Fibroblast of skin of right biceps (primary cell): ENCODE results near the gene PMM1.
A peak's percentile ranks its signal among the peaks of the same experiment; 100 is the strongest.
"Not testable (repeated sequence)": the region's sequence is repeated elsewhere in the genome, so short reads cannot be mapped to it uniquely, and the experiment has no call there.

Experiments
- DNase-seq: peaks from one replicate; pipeline ENCODE4 v3.0.0-alpha.2; 2013

Gene PMM1

GRCh38 chr22:41562461-41562860, 27.2 kb downstream of the PMM1 start:
- DNase-seq, result no peak

- no peak for DNase-seq
These were observed 27.9 kb downstream of the PMM1 start for GRCh38 chr22:41561788-41562187.

- no peak for DNase-seq
These were observed 28.3 kb downstream of the PMM1 start for GRCh38 chr22:41561335-41561734.

GRCh38 chr22:41560095-41560471, 29.6 kb downstream of the PMM1 start:
- DNase-seq, result no peak

GRCh38 chr22:41558241-41558630, 31.4 kb downstream of the PMM1 start:
- DNase-seq, result not testable (repeated sequence)

- DNase-seq, result peak; percentile 74
These were observed 32.0 kb downstream of the PMM1 start for GRCh38 chr22:41557401-41558240.

GRCh38 chr22:41556561-41556960, 33.1 kb downstream of the PMM1 start:
- DNase-seq, result no peak

GRCh38 chr22:41555325-41555982, 34.2 kb downstream of the PMM1 start:
- no peak for DNase-seq

- no peak for DNase-seq
These were observed 37.6 kb downstream of the PMM1 start for GRCh38 chr22:41551877-41552582.

- no peak for DNase-seq
These were observed 38.6 kb downstream of the PMM1 start for GRCh38 chr22:41550952-41551491.

- DNase-seq, result no peak
These were observed 40.8 kb downstream of the PMM1 start for GRCh38 chr22:41548830-41549211.

- peak; percentile 32 for DNase-seq
These were observed 44.8 kb downstream of the PMM1 start for GRCh38 chr22:41544671-41545476.

- peak; percentile 98 for DNase-seq
These were observed 45.6 kb downstream of the PMM1 start, which contains the start of gene POLR3H for GRCh38 chr22:41543854-41544670. POLR3H (minus strand) TSS chr22:41544470; CDS start chr22:41544101, 369 bp downstream.

- no peak for DNase-seq
These were observed 47.4 kb downstream of the PMM1 start for GRCh38 chr22:41542224-41542623.

GRCh38 chr22:41541484-41541883, 48.2 kb downstream of the PMM1 start:
- no peak for DNase-seq

GRCh38 chr22:41540365-41540764, 49.3 kb downstream of the PMM1 start:
- no peak for DNase-seq

GRCh38 chr22:41540006-41540315, 49.7 kb downstream of the PMM1 start:
- no peak for DNase-seq

- DNase-seq, result no peak
These were observed 50.3 kb downstream of the PMM1 start for GRCh38 chr22:41539146-41540005.

GRCh38 chr22:41538583-41538982, 51.1 kb downstream of the PMM1 start:
- DNase-seq, result no peak

GRCh38 chr22:41537203-41537602, 52.4 kb downstream of the PMM1 start:
- DNase-seq, result no peak

- DNase-seq, result no peak
These were observed 54.4 kb downstream of the PMM1 start for GRCh38 chr22:41535244-41535643.
